Liver (tissue), 9 donors: ENCODE data around the gene CCDC88C. TPM values are rescaled to one million over a fixed set of nuclear protein-coding genes. Genes with fewer than 3 reads are reported as not detected.
"Not testable (repeated sequence)": the region's sequence is repeated elsewhere in the genome, so short reads cannot be mapped to it uniquely, and the experiment has no call there.

Experiments
- DNase-seq: peaks from one replicate; pipeline ENCODE4 v3.0.0-alpha.2; 2017; ENCODE audit warnings: low spot score
- H3K27ac ChIP-seq, 2 donors: one replicate each; pipeline ENCODE4 v1.7.0; 2013; ENCODE audit warnings: inconsistent platforms in 2 of 2, low read length in 2 of 2, control low read depth in 1 of 2, low read depth in 1 of 2, mild to moderate bottlenecking in 1 of 2
- H3K27me3 ChIP-seq, 4 donors: one replicate each; pipeline versions ENCODE4 v1.6.1 to v1.7.0; 2013; ENCODE audit warnings: low read length in 3 of 4, inconsistent platforms in 1 of 4, mild to moderate bottlenecking in 1 of 4, moderate library complexity in 1 of 4; ENCODE audit not compliant: control insufficient read depth in 4 of 4, insufficient read depth in 4 of 4
- H3K36me3 ChIP-seq, 4 donors: one replicate each; pipeline versions ENCODE4 v1.6.1 to v1.7.0; 2013; ENCODE audit warnings: low read length in 3 of 4, mild to moderate bottlenecking in 3 of 4, low read depth in 1 of 4, moderate library complexity in 1 of 4; ENCODE audit not compliant: control insufficient read depth in 4 of 4, insufficient read depth in 3 of 4
- H3K4me1 ChIP-seq, 4 donors: one replicate each; pipeline versions ENCODE4 v1.6.1 to v1.7.0; 2013; ENCODE audit warnings: low read length in 3 of 4, mild to moderate bottlenecking in 3 of 4, moderate library complexity in 1 of 4; ENCODE audit not compliant: control insufficient read depth in 4 of 4, insufficient read depth in 4 of 4
- H3K4me3 ChIP-seq, 3 donors: one replicate each; pipeline versions ENCODE4 v1.6.1 to v1.7.0; 2013; ENCODE audit warnings: low read length in 3 of 3, control low read depth in 1 of 3, low read depth in 1 of 3, mild to moderate bottlenecking in 1 of 3
- H3K9ac ChIP-seq, 2 donors: one replicate each; pipeline ENCODE4 v1.7.0; 2013; ENCODE audit warnings: low read length in 2 of 2, mild to moderate bottlenecking in 2 of 2, moderate library complexity in 2 of 2, control low read depth in 1 of 2, low read depth in 1 of 2
- H3K9me3 ChIP-seq, 4 donors: one replicate each; pipeline versions ENCODE4 v1.6.1 to v1.7.0; 2013; ENCODE audit warnings: low read length in 3 of 4; ENCODE audit not compliant: control insufficient read depth in 4 of 4
- ATF3 ChIP-seq: IDR thresholded peaks from 2 replicates; pipeline ENCODE4 v1.6.1; 2016; ENCODE audit warnings: antibody characterized with exemption
- CTCF ChIP-seq: fragments of 150-350 bp; IDR thresholded peaks from 2 replicates; pipeline ENCODE4 v1.5.1; 2017; ENCODE audit warnings: improper control_type of control experiment, low read depth, low read length; ENCODE audit not compliant: missing input control
- EGR1 ChIP-seq, 2 donors: IDR thresholded peaks; 2 replicates each; pipeline ENCODE4 v1.6.1; 2016 to 2018; ENCODE audit warnings: antibody characterized with exemption in 2 of 2, low read depth in 2 of 2
- FOXA1 ChIP-seq: IDR thresholded peaks from 2 replicates; pipeline ENCODE4 v1.6.1; 2016; ENCODE audit warnings: antibody characterized with exemption
- FOXA2 ChIP-seq: IDR thresholded peaks from 2 replicates; pipeline ENCODE4 v1.6.1; 2016; ENCODE audit warnings: antibody characterized with exemption
- GABPA ChIP-seq, 2 donors: IDR thresholded peaks in 1 of 2; conservative IDR thresholded peaks in 1 of 2; 2 replicates each; pipeline ENCODE4 v1.6.1; 2016; ENCODE audit warnings: antibody characterized with exemption in 2 of 2, mild to moderate bottlenecking in 1 of 2, moderate library complexity in 1 of 2
- HNF4A ChIP-seq, 2 donors: conservative IDR thresholded peaks; 2 replicates each; pipeline ENCODE4 v1.6.1; 2016; ENCODE audit warnings: antibody characterized with exemption in 2 of 2, mild to moderate bottlenecking in 2 of 2
- HNF4G ChIP-seq: IDR thresholded peaks from 2 replicates; pipeline ENCODE4 v1.6.1; 2016; ENCODE audit warnings: antibody characterized with exemption
- MAX ChIP-seq: IDR thresholded peaks from 2 replicates; pipeline ENCODE4 v1.6.1; 2016; ENCODE audit warnings: antibody characterized with exemption
- RAD21 ChIP-seq, 2 donors: IDR thresholded peaks; 2 replicates each; pipeline ENCODE4 v1.6.1; 2016; ENCODE audit warnings: antibody characterized with exemption in 2 of 2, mild to moderate bottlenecking in 2 of 2
- REST ChIP-seq: IDR thresholded peaks from 2 replicates; pipeline ENCODE4 v1.6.1; 2016; ENCODE audit warnings: antibody characterized with exemption, mild to moderate bottlenecking
- RXRA ChIP-seq, 2 donors: IDR thresholded peaks; 2 replicates each; pipeline ENCODE4 v1.6.1; 2017 to 2018; ENCODE audit warnings: antibody characterized with exemption in 2 of 2, mild to moderate bottlenecking in 1 of 2
- SP1 ChIP-seq: IDR thresholded peaks from 2 replicates; pipeline ENCODE4 v1.6.1; 2018; ENCODE audit warnings: antibody characterized with exemption, mild to moderate bottlenecking
- TAF1 ChIP-seq: conservative IDR thresholded peaks from 2 replicates; pipeline ENCODE4 v1.6.1; 2016; ENCODE audit warnings: antibody characterized with exemption, mild to moderate bottlenecking
- YY1 ChIP-seq: IDR thresholded peaks from 2 replicates; pipeline ENCODE4 v1.6.1; 2016; ENCODE audit warnings: antibody characterized with exemption, mild to moderate bottlenecking
- WGBS: extraction: QIAGEN DNeasy Blood & Tissue Kit; methylation state at CpG from one replicate; pipeline ENCODE4 v1.1.7; 2013; 5-methylcytosine and 5-hydroxymethylcytosine counted together
- polyA plus RNA-seq, 2 donors: library from polyadenylated mRNA; stranded (reverse) in 1 of 2; unstranded in 1 of 2; fragments of 200-250 nt in 1 of 2; fragments of >200 nt in 1 of 2; fragmentation: Nextera tagmentation in 1 of 2; extraction: Ambion mirVana in 1 of 2; gene quantifications; one replicate each; pipeline versions ENCODE4 v1.2.1 to v1.2.3, GENCODE V29; 2013 to 2015
- total RNA-seq, 2 donors: library from RNA; depleted of rRNA; stranded (reverse); fragments of >200 nt; gene quantifications; one replicate each; pipeline ENCODE4 v1.2.3, GENCODE V29; 2014
- donor health status: healthy.
- donor health status: healthy.
- donor health status: healthy.
- donor health status: healthy.
- donor health status: healthy.

CCDC88C gene
- total and polyA plus RNA-seq, 4 donors: 1.3 to 10.8 (median 4.0) TPM

GRCh38 chr14:91412939-91413338, 4.7 kb downstream of the CCDC88C start:
- Histone ChIP-seq H3K4me1 (peaks cover under 1 to 32% (median 22%) of the 10 kb centered on the region in 4 donors), H3K27me3 (no peaks in the 10 kb centered on the region), H3K27ac (no peak overlapping the region), H3K36me3 (peaks cover 0 to 4% (median 0%) of the 10 kb centered on the region in 4 donors), H3K4me3 (no peak overlapping the region), H3K9ac (no peak overlapping the region), H3K9me3 (no peaks in the 10 kb centered on the region)
- WGBS: 52% methylated on average over 5 of the region's 5 CpGs
- no peak for DNase-seq
- TF ChIP-seq HNF4A (conservative IDR thresholded peaks at IDR 0.05) (peak; percentile 41 to 64), RXRA (IDR thresholded peaks at IDR 0.05) (peak in 1 of 2 donors; percentile 13), SP1 (no peak)

GRCh38 chr14:91410771-91411536, 6.7 kb downstream of the CCDC88C start:
- no peaks in the 10 kb centered on the region for H3K9me3 ChIP-seq
- no peak overlapping the region for H3K9ac ChIP-seq
- no peak for DNase-seq
- WGBS: 84% methylated on average over 12 of the region's 12 CpGs
- H3K4me1 ChIP-seq: peaks cover 0 to 21% (median 14%) of the 10 kb centered on the region in 4 donors
- no peak overlapping the region for H3K4me3 ChIP-seq
- H3K27me3 ChIP-seq: no peaks in the 10 kb centered on the region
- peaks cover 0 to 5% (median 1%) of the 10 kb centered on the region in 4 donors for H3K36me3 ChIP-seq
- no peak overlapping the region for H3K27ac ChIP-seq
- TF ChIP-seq REST (no peak), FOXA1 (no peak), GABPA (IDR thresholded peaks at IDR 0.05 in 1 of 2, conservative IDR thresholded peaks at IDR 0.05 in 1 of 2) (no peak), SP1 (no peak), ATF3 (no peak), YY1 (no peak), RXRA (IDR thresholded peaks at IDR 0.05) (no peak), HNF4G (no peak), RAD21 (IDR thresholded peaks at IDR 0.05) (no peak)

GRCh38 chr14:91409928-91410718, 7.5 kb downstream of the CCDC88C start:
- TF ChIP-seq YY1 (no peak), HNF4A (conservative IDR thresholded peaks at IDR 0.05) (no peak), TAF1 (no peak), HNF4G (no peak), CTCF (no peak), FOXA2 (no peak), RAD21 (IDR thresholded peaks at IDR 0.05) (no peak), EGR1 (IDR thresholded peaks at IDR 0.05; ENCODE audit: low read depth in 2 of 2) (no peak), MAX (no peak), FOXA1 (no peak), GABPA (IDR thresholded peaks at IDR 0.05 in 1 of 2, conservative IDR thresholded peaks at IDR 0.05 in 1 of 2) (no peak), ATF3 (no peak)
- no peak overlapping the region for H3K9ac ChIP-seq

GRCh38 chr14:91409240-91409639, 8.4 kb downstream of the CCDC88C start:
- 94% methylated on average over 6 of the region's 6 CpGs for WGBS
- H3K4me3 ChIP-seq, H3K36me3 ChIP-seq, H3K9me3 ChIP-seq, H3K27me3 ChIP-seq, DNase-seq, H3K9ac ChIP-seq, H3K27ac ChIP-seq: not testable (repeated sequence)
- H3K4me1 ChIP-seq: peaks cover 0 to 19% (median 12%) of the 10 kb centered on the region in 4 donors

More at GRCh38 chr14:91409928-91410718, 7.5 kb downstream of the CCDC88C start:
- H3K4me3 ChIP-seq: no peak overlapping the region
- no peaks in the 10 kb centered on the region for H3K9me3 ChIP-seq
- DNase-seq: no peak
- no peaks in the 10 kb centered on the region for H3K27me3 ChIP-seq
- peaks cover 0 to 19% (median 12%) of the 10 kb centered on the region in 4 donors for H3K4me1 ChIP-seq
- H3K27ac ChIP-seq: no peak overlapping the region
- 82% methylated on average over 8 of the region's 8 CpGs for WGBS
- peaks cover 0 to 5% (median 1%) of the 10 kb centered on the region in 4 donors for H3K36me3 ChIP-seq
